HG03103 (cell line): ENCODE measurements around the gene PRPF40A.

Experiments used
- ATAC-seq: cut with Tn5 transposase; IDR thresholded peaks from one replicate; pipeline ENCODE4 v1.9.1; 2021; ENCODE audit warnings: low read depth; ENCODE audit not compliant: unreplicated experiment

Gene PRPF40A

GRCh38 chr2:152718076-152718908, 1.0 kb upstream of the PRPF40A start, which contains the start of gene ARL6IP6:
TSS of gene ARL6IP6 (plus strand) at chr2:152718620. CDS start at chr2:152718625, 5 bp downstream.
- peak; percentile 58 for ATAC-seq

- ATAC-seq = no peak
These were observed 445 bp downstream of the PRPF40A start for GRCh38 chr2:152716805-152717227.

GRCh38 chr2:152715854-152716428, 1.3 kb downstream of the PRPF40A start:
- no peak for ATAC-seq

- ATAC-seq = no peak
These were observed 2.1 kb downstream of the PRPF40A start for GRCh38 chr2:152715112-152715511.

- no peak for ATAC-seq
These were observed 6.5 kb downstream of the PRPF40A start for GRCh38 chr2:152710713-152711112.

GRCh38 chr2:152708742-152709141, 8.5 kb downstream of the PRPF40A start:
- no peak for ATAC-seq

- no peak for ATAC-seq
These were observed 10.7 kb downstream of the PRPF40A start for GRCh38 chr2:152706477-152707021.

GRCh38 chr2:152701198-152701597, 16.1 kb downstream of the PRPF40A start:
- no peak for ATAC-seq

GRCh38 chr2:152696476-152696875, 20.8 kb downstream of the PRPF40A start:
- ATAC-seq = no peak

GRCh38 chr2:152695763-152696162, 21.5 kb downstream of the PRPF40A start:
- no peak for ATAC-seq

GRCh38 chr2:152694161-152694661, 23.1 kb downstream of the PRPF40A start:
- no peak for ATAC-seq

GRCh38 chr2:152693033-152693432, 24.2 kb downstream of the PRPF40A start:
- ATAC-seq = peak; percentile 92

- no peak for ATAC-seq
These were observed 30.9 kb downstream of the PRPF40A start for GRCh38 chr2:152686321-152686720.

GRCh38 chr2:152683400-152683799, 33.9 kb downstream of the PRPF40A start:
- no peak for ATAC-seq

- no peak for ATAC-seq
These were observed 34.6 kb downstream of the PRPF40A start for GRCh38 chr2:152682663-152683062.

GRCh38 chr2:152678808-152679207, 38.5 kb downstream of the PRPF40A start:
- no peak for ATAC-seq

- ATAC-seq = no peak
These were observed 40.8 kb downstream of the PRPF40A start for GRCh38 chr2:152676461-152676860.

GRCh38 chr2:152674334-152674733, 42.9 kb downstream of the PRPF40A start:
- ATAC-seq = no peak

GRCh38 chr2:152664725-152665124, 52.5 kb downstream of the PRPF40A start:
- no peak for ATAC-seq

- ATAC-seq = no peak
These were observed 56.2 kb downstream of the PRPF40A start for GRCh38 chr2:152661076-152661475.

GRCh38 chr2:152658221-152658620, 59.0 kb downstream of the PRPF40A start:
- ATAC-seq = no peak
